ENCODE measurements around the gene COL4A2.

- TF ChIP-seq CTCF (IDR thresholded peaks at IDR 0.05; ENCODE audit: insufficient read depth, low read depth, low read length) (no peak), EZH2 (IDR thresholded peaks at IDR 0.05; ENCODE audit: insufficient read depth, low read length) (no peak)
Observed at GRCh38 chr13:110311443-110312338, 4.6 kb downstream of the COL4A2 start.

Measured in astrocyte (in vitro differentiated cells and primary cell).